ENCODE data around the gene TGFB2.
A peak's percentile ranks its signal among the peaks of the same experiment; 100 is the strongest.

Gene TGFB2

GRCh38 chr1:218403300-218403699 is 58.2 kb downstream of the TGFB2 start:
- no peak for TF ChIP-seq CTCF (IDR thresholded peaks at IDR 0.05; ENCODE audit: control insufficient read depth, extremely low read depth, insufficient read depth)
- no peak overlapping the region for H3K4me3 ChIP-seq (ENCODE audit: low read depth, low read length)
- DNase-seq (ENCODE audit: low read depth): no peak

GRCh38 chr1:218407630-218408029 is 62.5 kb downstream of the TGFB2 start:
- no peak for DNase-seq (ENCODE audit: low read depth)
- no peak for TF ChIP-seq CTCF (IDR thresholded peaks at IDR 0.05; ENCODE audit: control insufficient read depth, extremely low read depth, insufficient read depth)

GRCh38 chr1:218408135-218408534 is 63.0 kb downstream of the TGFB2 start:
- no peak for TF ChIP-seq CTCF (IDR thresholded peaks at IDR 0.05; ENCODE audit: control insufficient read depth, extremely low read depth, insufficient read depth)
- H3K4me3 ChIP-seq (ENCODE audit: low read depth, low read length): no peak overlapping the region
- no peak for DNase-seq (ENCODE audit: low read depth)

More at GRCh38 chr1:218407630-218408029, 62.5 kb downstream of the TGFB2 start:
- H3K4me3 ChIP-seq (ENCODE audit: low read depth, low read length): no peak overlapping the region

- DNase-seq (ENCODE audit: low read depth): peak; percentile 10
- no peak for TF ChIP-seq CTCF (IDR thresholded peaks at IDR 0.05; ENCODE audit: control insufficient read depth, extremely low read depth, insufficient read depth)
- H3K4me3 ChIP-seq (ENCODE audit: low read depth, low read length): no peak overlapping the region
These were observed 63.8 kb downstream of the TGFB2 start for GRCh38 chr1:218408942-218409341.

- TF ChIP-seq CTCF (IDR thresholded peaks at IDR 0.05; ENCODE audit: control insufficient read depth, extremely low read depth, insufficient read depth): no peak
- no peak for DNase-seq (ENCODE audit: low read depth)
- H3K4me3 ChIP-seq (ENCODE audit: low read depth, low read length): no peak overlapping the region
These were observed 64.9 kb downstream of the TGFB2 start for GRCh38 chr1:218409946-218410510.

- no peak for DNase-seq (ENCODE audit: low read depth)
- no peak overlapping the region for H3K4me3 ChIP-seq (ENCODE audit: low read depth, low read length)
- TF ChIP-seq CTCF (IDR thresholded peaks at IDR 0.05; ENCODE audit: control insufficient read depth, extremely low read depth, insufficient read depth): no peak
These were observed 66.0 kb downstream of the TGFB2 start for GRCh38 chr1:218411101-218411500.

GRCh38 chr1:218412171-218412570 is 67.0 kb downstream of the TGFB2 start:
- H3K4me3 ChIP-seq (ENCODE audit: low read depth, low read length): no peak overlapping the region
- DNase-seq (ENCODE audit: low read depth): no peak
- TF ChIP-seq CTCF (IDR thresholded peaks at IDR 0.05; ENCODE audit: control insufficient read depth, extremely low read depth, insufficient read depth): no peak

All from LNCaP clone FGC (cell line).